Activated CD4-positive, alpha-beta T cell treated with anti-CD3 and anti-CD28 coated beads for 36 hours (primary cell): ENCODE results near the gene ANKRD31. TPM values are rescaled to one million over a fixed set of nuclear protein-coding genes. Genes with fewer than 3 reads are reported as not detected.

Experiments used
- ATAC-seq: fragments of 200-7000 bp; cut with Tn5 transposase; one replicate; pipeline ENCODE4 v1.10.0; 2021; ENCODE audit warnings: mild to moderate bottlenecking, moderate library complexity
- CTCF ChIA-PET: fragments of 350-600 bp; sonication (Branson Sonifier 250); formaldehyde crosslinking; loops from one replicate; lab custom pipeline; 2021; ENCODE audit warnings: antibody characterized with exemption; lab: Charles Lee
- POLR2A ChIA-PET: fragments of 350-600 bp; sonication (Branson Sonifier 250); formaldehyde crosslinking; loops from one replicate; lab custom pipeline; 2021; ENCODE audit warnings: antibody characterized with exemption, inconsistent platforms; lab: Charles Lee
- DNase-seq: peaks from one replicate; pipeline ENCODE4 v3.0.0-alpha.2; 2020
- H3K27ac Mint-ChIP-seq: one replicate; pipeline ENCODE4 v1.8.0; 2021; ENCODE audit warnings: mixed read lengths
- H3K27me3 Mint-ChIP-seq: one replicate; pipeline ENCODE4 v1.8.0; 2021; ENCODE audit warnings: mixed read lengths
- H3K36me3 Mint-ChIP-seq: one replicate; pipeline ENCODE4 v1.8.0; 2021; ENCODE audit warnings: low read depth, mixed read lengths
- H3K4me1 Mint-ChIP-seq: one replicate; pipeline ENCODE4 v1.8.0; 2021; ENCODE audit warnings: mixed read lengths
- H3K4me3 Mint-ChIP-seq: one replicate; pipeline ENCODE4 v1.8.0; 2021; ENCODE audit warnings: mild to moderate bottlenecking, moderate library complexity, mixed read lengths
- H3K9me3 Mint-ChIP-seq: one replicate; pipeline ENCODE4 v1.8.0; 2021; ENCODE audit warnings: low read depth, mixed read lengths
- intact Hi-C, 2 experiments: fragments of 100-400 bp; cut with DNase I in 1 of 2; cut with micrococcal nuclease in 1 of 2; formaldehyde crosslinking; loops; one replicate each; pipeline versions ENCODE4 v1.14.2 to v1.15.1; 2022 to 2024; cut with DNase I, micrococcal nuclease
- total RNA-seq, 2 experiments: library from RNA; stranded (reverse); gene quantifications; one replicate each; pipeline ENCODE4 v1.2.3, GENCODE V29; 2021

Gene ANKRD31
- total RNA-seq, 2 experiments from 2014 or later = 0.66 to 0.67 TPM

DNA sequence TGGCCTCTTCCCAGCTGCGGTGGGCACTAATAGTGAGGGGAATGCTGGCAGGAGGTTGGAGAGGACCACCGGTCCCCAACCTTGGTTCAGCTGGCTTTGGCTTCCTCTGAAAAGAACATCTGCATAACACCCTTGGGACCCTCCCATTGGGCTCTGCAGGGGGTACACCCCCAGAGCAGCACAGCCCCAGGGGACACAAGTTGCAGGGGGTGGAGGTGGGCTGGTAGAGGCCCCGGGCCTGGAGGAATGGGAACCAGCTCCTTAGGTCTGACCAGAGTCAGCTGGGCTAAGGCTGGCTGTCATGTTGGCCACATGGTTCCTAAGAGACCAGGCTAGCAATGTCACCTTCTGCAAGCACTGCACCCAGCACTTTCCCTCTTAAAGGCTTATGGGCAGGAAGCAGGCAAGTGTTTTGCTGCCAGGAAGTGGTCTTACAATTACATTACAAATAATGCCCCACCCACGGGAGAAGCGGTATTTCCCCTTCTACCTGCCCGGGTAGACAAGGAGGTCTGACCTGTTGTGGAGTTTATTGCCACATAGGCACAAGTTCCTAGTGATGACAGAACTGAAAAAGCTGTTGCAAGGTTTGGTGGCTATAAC lies 202.4 kb downstream of the ANKRD31 start:
- DNase-seq (peak; percentile 51), ATAC-seq (peak; percentile 69)
- Mint-ChIP-seq H3K4me3 (no peak overlapping the region), H3K4me1 (peaks cover 47% of the 10 kb centered on the region), H3K27me3 (no peaks in the 10 kb centered on the region), H3K9me3 (no peaks in the 10 kb centered on the region), H3K27ac (no peak overlapping the region), H3K36me3 (peaks cover 2% of the 10 kb centered on the region)
- intact Hi-C loops = no loop called here
- ChIA-PET CTCF (interaction anchor here (1.3 to 1.5 kb wide), 2 partner anchors 12 to 15 kb away, joined by 3 to 5 read pairs; no protein-coding TSS in a partner anchor), POLR2A (no interaction called here)

DNA sequence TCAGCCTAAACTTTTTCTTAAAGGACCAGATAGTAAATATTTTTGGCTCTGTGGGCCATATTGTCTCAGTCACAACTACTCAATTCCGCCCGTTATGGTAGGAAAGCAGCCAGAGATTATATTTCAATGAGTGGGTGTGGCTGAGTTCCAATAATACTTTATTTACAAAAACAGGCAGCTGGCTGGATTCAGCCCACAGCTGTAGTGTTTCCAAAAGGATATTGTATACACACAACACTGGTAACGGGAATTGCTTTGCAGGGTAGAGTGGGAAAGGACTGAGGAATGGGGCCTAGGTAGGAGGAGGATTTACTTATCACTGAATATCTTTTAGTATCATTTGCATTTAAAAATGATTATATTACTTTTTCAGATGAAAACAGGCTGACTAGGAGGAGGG lies 205.3 kb downstream of the ANKRD31 start:
- Mint-ChIP-seq H3K4me3 (no peak overlapping the region), H3K27ac (no peak overlapping the region), H3K27me3 (no peaks in the 10 kb centered on the region), H3K4me1 (peaks cover 48% of the 10 kb centered on the region), H3K9me3 (no peaks in the 10 kb centered on the region), H3K36me3 (no peaks in the 10 kb centered on the region)
- POLR2A ChIA-PET = no interaction called here
- CTCF ChIA-PET = no interaction called here
- no peak for ATAC-seq
- intact Hi-C loops = no loop called here
- DNase-seq = no peak

DNA sequence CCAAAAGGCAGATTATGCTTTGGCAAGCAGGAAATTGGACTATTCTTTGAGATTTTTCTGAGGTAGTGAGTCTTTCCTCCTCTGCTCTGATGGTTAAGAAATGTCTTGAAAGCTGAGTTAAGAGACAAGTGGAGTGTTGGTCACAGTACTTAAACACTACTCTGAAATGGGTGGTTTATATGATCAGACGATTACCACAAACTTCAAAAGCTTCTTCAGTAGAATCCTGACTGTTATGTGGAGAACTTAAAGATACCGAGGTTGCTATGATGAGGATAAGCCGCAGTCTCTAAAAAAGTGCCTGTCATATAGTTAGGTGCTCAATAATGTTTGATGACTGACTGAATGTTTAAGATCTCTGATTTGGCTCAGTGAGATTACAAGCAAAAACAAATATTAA lies 208.6 kb downstream of the ANKRD31 start:
- intact Hi-C loops = no loop called here
- ChIA-PET POLR2A (no interaction called here), CTCF (interaction anchor here (0.9 to 1.4 kb wide), 2 partner anchors 10 to 22 kb away, joined by 3 to 4 read pairs; no protein-coding TSS in a partner anchor)
- no peaks in the 10 kb centered on the region for H3K36me3 Mint-ChIP-seq
- peaks cover 39% of the 10 kb centered on the region for H3K4me1 Mint-ChIP-seq
- DNase-seq (no peak), ATAC-seq (peak; percentile 80)
- H3K27me3 Mint-ChIP-seq = no peaks in the 10 kb centered on the region
- peak overlapping the region; percentile 5 for H3K27ac Mint-ChIP-seq
- H3K4me3 Mint-ChIP-seq = no peak overlapping the region
- H3K9me3 Mint-ChIP-seq = no peaks in the 10 kb centered on the region

DNA sequence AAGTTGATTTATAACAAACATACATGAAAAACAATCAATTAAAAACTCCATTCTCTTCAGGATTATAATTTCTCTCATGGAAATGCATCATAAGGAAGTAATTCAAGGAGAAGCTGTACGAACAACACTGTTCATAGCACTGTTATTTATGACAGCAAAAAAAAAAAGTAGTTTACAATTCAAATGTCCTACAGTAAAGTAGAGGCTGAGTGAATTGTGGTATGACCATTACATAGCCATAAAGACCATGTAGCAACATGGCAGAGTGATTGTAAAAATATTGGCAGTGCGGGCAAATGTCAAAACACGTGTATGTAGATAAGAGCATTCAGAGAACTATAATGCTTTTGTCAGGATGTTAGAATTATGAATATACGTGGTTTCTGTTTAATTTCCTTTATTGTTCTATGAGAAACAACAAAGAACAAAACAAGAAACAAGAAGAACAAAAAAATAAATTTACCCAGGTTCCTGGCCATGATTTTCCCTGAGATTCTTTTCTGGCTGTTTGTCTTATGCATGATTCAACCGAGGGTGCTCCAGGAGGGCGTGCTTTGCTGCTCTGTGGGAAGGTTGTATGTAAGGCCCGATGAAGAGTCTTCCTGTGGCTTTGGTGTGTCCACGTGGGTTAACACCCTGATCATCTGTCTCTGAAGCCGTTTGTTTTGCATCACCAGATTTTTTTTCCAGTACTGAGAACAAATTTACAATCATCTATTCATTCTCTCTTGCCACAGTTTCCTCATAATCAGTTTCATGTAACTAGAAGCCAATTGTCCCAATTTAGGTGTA lies 213.1 kb downstream of the ANKRD31 start:
- ChIA-PET CTCF (no interaction called here), POLR2A (no interaction called here)
- no peaks in the 10 kb centered on the region for H3K36me3 Mint-ChIP-seq
- intact Hi-C loops = no loop called here
- ATAC-seq (peak; percentile 71), DNase-seq (peak; percentile 45)
- peak overlapping the region; percentile 24 for H3K27ac Mint-ChIP-seq
- H3K9me3 Mint-ChIP-seq = no peaks in the 10 kb centered on the region
- no peak overlapping the region for H3K4me3 Mint-ChIP-seq
- no peaks in the 10 kb centered on the region for H3K27me3 Mint-ChIP-seq
- H3K4me1 Mint-ChIP-seq = peaks cover 30% of the 10 kb centered on the region

DNA sequence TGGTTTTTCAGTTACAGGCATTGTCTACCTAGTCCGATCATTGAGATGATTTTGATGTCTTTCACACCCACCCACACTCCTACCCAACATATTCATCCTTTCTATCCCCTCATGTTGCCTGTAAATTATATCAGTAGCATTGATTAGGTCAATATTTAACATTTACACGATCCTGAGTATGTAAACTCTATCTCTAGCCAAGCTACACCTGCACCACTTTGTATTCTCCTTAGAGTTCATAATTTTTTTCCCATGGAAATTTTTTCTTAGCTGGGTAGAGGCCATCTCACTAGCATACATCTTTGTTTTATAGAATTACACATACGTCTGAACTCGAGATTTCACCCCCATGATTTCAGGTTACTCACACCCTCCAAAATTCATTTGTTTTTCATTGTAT lies 214.9 kb downstream of the ANKRD31 start:
- Mint-ChIP-seq H3K9me3 (no peaks in the 10 kb centered on the region), H3K36me3 (no peaks in the 10 kb centered on the region), H3K27ac (no peak overlapping the region), H3K27me3 (no peaks in the 10 kb centered on the region), H3K4me1 (peaks cover 20% of the 10 kb centered on the region), H3K4me3 (no peak overlapping the region)
- intact Hi-C loops = no loop called here
- CTCF ChIA-PET = no interaction called here
- DNase-seq (no peak), ATAC-seq (no peak)
- POLR2A ChIA-PET = no interaction called here

DNA sequence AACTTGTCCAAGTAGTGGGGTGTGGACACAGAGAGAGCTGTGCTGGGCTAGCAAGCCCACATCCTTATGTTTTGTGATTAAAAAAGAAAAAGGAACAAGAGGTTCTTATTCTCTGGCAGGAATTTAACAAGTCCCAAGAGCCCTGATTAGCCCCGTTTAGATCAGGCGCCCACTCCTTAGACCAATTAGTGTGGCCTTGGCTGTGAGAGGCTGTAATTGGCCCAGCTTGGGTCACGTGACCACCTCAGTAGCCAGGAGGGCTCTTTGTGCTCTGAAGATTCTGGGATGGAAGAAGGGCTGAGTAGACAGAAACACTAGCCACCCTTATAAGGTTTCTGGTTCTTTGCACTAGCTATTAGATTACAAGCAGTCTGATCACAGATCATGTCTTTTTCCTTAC lies 215.5 kb downstream of the ANKRD31 start:
- H3K27me3 Mint-ChIP-seq = no peaks in the 10 kb centered on the region

GRCh38 chr5:75020016-75020656 lies 216.5 kb downstream of the ANKRD31 start:
- no peak for ATAC-seq
- H3K4me1 Mint-ChIP-seq = peaks cover 20% of the 10 kb centered on the region
- intact Hi-C loops = no loop called here
- H3K9me3 Mint-ChIP-seq = no peaks in the 10 kb centered on the region
- no peaks in the 10 kb centered on the region for H3K36me3 Mint-ChIP-seq
- no peak for DNase-seq
- no peak overlapping the region for H3K27ac Mint-ChIP-seq
- H3K4me3 Mint-ChIP-seq = no peak overlapping the region
- POLR2A ChIA-PET = no interaction called here
- CTCF ChIA-PET = interaction anchor here (0.6 to 1.7 kb wide), 2 partner anchors 30 to 51 kb away, joined by 3 to 4 read pairs; no protein-coding TSS in a partner anchor
- no peaks in the 10 kb centered on the region for H3K27me3 Mint-ChIP-seq

More for the DNA sequence above, 215.5 kb downstream of the ANKRD31 start:
- no peak overlapping the region for H3K27ac Mint-ChIP-seq
- no peaks in the 10 kb centered on the region for H3K36me3 Mint-ChIP-seq
- no peaks in the 10 kb centered on the region for H3K9me3 Mint-ChIP-seq
- intact Hi-C loops = no loop called here
- peaks cover 20% of the 10 kb centered on the region for H3K4me1 Mint-ChIP-seq
- DNase-seq (no peak), ATAC-seq (no peak)
- no peak overlapping the region for H3K4me3 Mint-ChIP-seq
- ChIA-PET CTCF (no interaction called here), POLR2A (no interaction called here)

GRCh38 chr5:75018805-75019587 lies 217.7 kb downstream of the ANKRD31 start:
- CTCF ChIA-PET = interaction anchor here (0.6 to 1.7 kb wide), 5 partner anchors 31 to 219 kb away, joined by 3 to 4 read pairs (median 3); no protein-coding TSS in a partner anchor

More at GRCh38 chr5:75018805-75019587, 217.7 kb downstream of the ANKRD31 start:
- Mint-ChIP-seq H3K27ac (no peak overlapping the region), H3K9me3 (no peaks in the 10 kb centered on the region), H3K4me3 (no peak overlapping the region), H3K4me1 (peaks cover 16% of the 10 kb centered on the region), H3K27me3 (no peaks in the 10 kb centered on the region), H3K36me3 (no peaks in the 10 kb centered on the region)
- ATAC-seq = no peak
- intact Hi-C loops = no loop called here
- POLR2A ChIA-PET = no interaction called here
- no peak for DNase-seq

Other genes with a start within 250 kb of the ANKRD31 start
- gene GCNT4, start 184.3 kb downstream of the ANKRD31 start, total RNA-seq = 1 to 10 TPM; 1.9 to 2.1 TPM
- 10 to 100 TPM; 36.1 to 51.1 TPM for gene HMGCR, start 100.3 kb upstream of the ANKRD31 start, total RNA-seq